Nephron (organoid): ENCODE measurements around the gene DCLK1.

Source experiments
- H3K27ac Mint-ChIP-seq, 3 experiments: 2 replicates each; pipeline ENCODE4 v1.8.0; 2020; ENCODE audit warnings: mixed read lengths in 3 of 3, mild to moderate bottlenecking in 2 of 3, moderate library complexity in 1 of 3
- H3K27me3 Mint-ChIP-seq: 2 replicates; pipeline ENCODE4 v1.8.0; 2021; ENCODE audit warnings: low read depth, mild to moderate bottlenecking, moderate library complexity, mixed read lengths
- H3K36me3 Mint-ChIP-seq: 2 replicates; pipeline ENCODE4 v1.8.0; 2020; ENCODE audit warnings: low read depth, mixed read lengths
- H3K4me1 Mint-ChIP-seq: 2 replicates; pipeline ENCODE4 v1.8.0; 2020; ENCODE audit warnings: mixed read lengths
- H3K4me3 Mint-ChIP-seq, 3 experiments: 2 replicates each; pipeline ENCODE4 v1.8.0; 2020; ENCODE audit warnings: mild to moderate bottlenecking in 3 of 3, mixed read lengths in 3 of 3, moderate library complexity in 2 of 3
- H3K9me3 Mint-ChIP-seq: 2 replicates; pipeline ENCODE4 v1.8.0; 2020; ENCODE audit warnings: mixed read lengths
- TF ChIP-seq, protein P1 (sequence below), 3 experiments: fragments of 200-600 bp; sonication (generic); IDR thresholded peaks; one replicate each; pipeline ENCODE4 v1.5.0; 2021; ENCODE audit warnings: antibody characterized with exemption in 3 of 3; ENCODE audit not compliant: unreplicated experiment in 3 of 3

DCLK1 gene

DNA sequence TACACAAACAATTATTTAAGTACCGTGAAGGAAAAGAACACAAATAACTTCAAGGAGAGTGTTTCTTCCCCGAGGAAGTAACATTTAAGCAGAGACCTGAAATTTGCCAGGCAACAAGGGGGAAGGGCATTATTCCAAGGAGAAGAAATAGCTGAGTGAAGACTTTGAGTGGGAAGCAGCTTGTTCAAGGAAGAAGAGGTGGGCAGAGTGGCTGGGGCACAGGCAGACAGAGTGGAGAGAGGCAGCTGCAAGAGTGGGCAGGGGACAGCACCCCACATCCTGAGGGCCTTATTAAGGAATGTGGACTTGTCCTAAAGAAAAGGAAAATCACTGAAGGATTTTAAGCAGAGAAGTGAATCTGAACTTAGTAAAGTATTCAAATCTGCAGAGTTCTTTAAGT is 4.7 kb upstream of the DCLK1 start:
- Mint-ChIP-seq H3K9me3 (peaks cover 5% of the 10 kb centered on the region), H3K4me1 (peaks cover 19% of the 10 kb centered on the region), H3K27me3 (peaks cover 30% of the 10 kb centered on the region), H3K36me3 (no peaks in the 10 kb centered on the region), H3K27ac (no peak overlapping the region), H3K4me3 (no peak overlapping the region)
- TF ChIP-seq, protein P1, sequence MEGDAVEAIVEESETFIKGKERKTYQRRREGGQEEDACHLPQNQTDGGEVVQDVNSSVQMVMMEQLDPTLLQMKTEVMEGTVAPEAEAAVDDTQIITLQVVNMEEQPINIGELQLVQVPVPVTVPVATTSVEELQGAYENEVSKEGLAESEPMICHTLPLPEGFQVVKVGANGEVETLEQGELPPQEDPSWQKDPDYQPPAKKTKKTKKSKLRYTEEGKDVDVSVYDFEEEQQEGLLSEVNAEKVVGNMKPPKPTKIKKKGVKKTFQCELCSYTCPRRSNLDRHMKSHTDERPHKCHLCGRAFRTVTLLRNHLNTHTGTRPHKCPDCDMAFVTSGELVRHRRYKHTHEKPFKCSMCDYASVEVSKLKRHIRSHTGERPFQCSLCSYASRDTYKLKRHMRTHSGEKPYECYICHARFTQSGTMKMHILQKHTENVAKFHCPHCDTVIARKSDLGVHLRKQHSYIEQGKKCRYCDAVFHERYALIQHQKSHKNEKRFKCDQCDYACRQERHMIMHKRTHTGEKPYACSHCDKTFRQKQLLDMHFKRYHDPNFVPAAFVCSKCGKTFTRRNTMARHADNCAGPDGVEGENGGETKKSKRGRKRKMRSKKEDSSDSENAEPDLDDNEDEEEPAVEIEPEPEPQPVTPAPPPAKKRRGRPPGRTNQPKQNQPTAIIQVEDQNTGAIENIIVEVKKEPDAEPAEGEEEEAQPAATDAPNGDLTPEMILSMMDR (IDR thresholded peaks at IDR 0.05; ENCODE audit: unreplicated experiment in 3 of 3), result no peak

DNA sequence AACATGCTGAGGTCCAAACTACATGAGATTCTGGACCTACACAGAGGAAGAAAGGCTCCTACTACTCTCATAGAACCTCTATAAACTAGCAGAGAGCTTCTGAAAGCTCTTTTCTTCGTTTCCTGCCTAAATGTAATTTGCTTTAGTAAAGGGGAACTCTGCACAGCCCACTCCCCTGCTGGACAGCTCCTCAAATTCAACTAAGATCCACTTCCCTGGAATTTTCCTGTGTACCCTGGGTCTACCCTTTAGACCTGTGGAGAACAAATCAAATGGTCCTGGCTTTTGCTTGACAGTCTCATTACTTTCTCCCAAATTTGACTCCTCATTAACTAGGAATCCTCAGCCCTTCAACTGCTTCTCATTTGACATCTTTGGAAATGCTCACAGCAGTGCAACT is 3.5 kb upstream of the DCLK1 start:
- Mint-ChIP-seq H3K4me1 (peaks cover 28% of the 10 kb centered on the region), H3K4me3 (peak overlapping the region in 1 of 3 experiments; percentile 53), H3K27me3 (peaks cover 37% of the 10 kb centered on the region), H3K9me3 (no peaks in the 10 kb centered on the region), H3K36me3 (no peaks in the 10 kb centered on the region), H3K27ac (no peak overlapping the region)
- TF ChIP-seq, protein P1 (IDR thresholded peaks at IDR 0.05; ENCODE audit: unreplicated experiment in 3 of 3), result no peak

DNA sequence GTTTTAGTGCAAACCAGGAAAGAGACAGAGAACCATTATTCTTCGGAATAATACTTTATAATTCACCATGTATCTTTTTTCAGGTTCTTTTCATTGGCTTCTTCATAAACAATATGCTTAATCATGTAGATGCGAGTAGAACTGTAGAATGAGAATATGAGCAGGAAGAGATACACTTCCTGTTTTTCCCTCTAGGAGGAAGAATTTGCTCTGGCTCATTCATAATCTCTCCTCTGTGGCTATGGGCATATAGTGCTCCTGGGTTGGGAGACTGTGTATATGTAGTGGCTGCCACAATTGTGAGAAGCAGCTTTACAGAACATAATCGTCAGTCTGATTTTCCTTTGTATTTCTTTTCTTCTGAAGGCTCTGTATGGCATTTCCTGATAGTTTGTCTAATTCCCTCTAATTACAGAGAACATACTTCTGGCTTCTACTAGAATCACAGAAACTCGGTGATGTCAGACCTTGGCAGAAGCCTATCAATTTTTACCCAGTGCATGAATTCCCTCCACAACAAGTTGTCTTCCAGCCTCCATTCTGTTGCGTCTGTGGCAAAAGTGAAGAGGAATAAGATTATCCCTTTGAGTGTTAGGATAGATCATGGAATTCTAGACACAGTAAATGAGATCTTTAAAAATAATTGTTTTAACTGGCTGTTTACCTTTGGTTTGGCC is 2.9 kb upstream of the DCLK1 start:
- TF ChIP-seq, protein P1 (IDR thresholded peaks at IDR 0.05; ENCODE audit: unreplicated experiment in 3 of 3), result no peak
- no peaks in the 10 kb centered on the region for H3K36me3 Mint-ChIP-seq
- no peak overlapping the region for H3K27ac Mint-ChIP-seq
- peaks cover 40% of the 10 kb centered on the region for H3K27me3 Mint-ChIP-seq
- peaks cover 29% of the 10 kb centered on the region for H3K4me1 Mint-ChIP-seq
- H3K4me3 Mint-ChIP-seq, result peak overlapping the region in 2 of 3 experiments; percentile 3 to 53
- H3K9me3 Mint-ChIP-seq, result no peaks in the 10 kb centered on the region

DNA sequence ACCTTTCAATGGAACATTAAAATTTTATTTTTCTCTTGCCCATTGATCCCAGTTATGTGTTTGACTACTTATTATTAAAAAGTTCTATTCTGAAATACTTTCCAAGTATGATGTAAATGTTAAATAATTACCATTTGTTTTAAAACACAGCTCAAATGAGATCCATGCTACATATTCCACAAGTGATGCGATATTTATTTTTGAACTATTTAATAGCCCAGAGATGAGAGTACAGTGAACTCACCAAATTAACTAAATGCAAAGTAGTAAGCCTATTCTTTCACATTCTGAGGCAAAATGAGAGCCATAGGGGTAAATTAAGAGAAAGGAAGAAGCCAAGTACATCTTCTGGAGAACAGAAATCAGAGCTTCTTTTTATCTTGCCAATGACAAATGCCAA is 1.2 kb upstream of the DCLK1 start:
- H3K4me1 Mint-ChIP-seq, result peaks cover 46% of the 10 kb centered on the region
- peaks cover 48% of the 10 kb centered on the region for H3K27me3 Mint-ChIP-seq
- H3K4me3 Mint-ChIP-seq, result peak overlapping the region; percentile 74 to 88 (median 83)
- H3K9me3 Mint-ChIP-seq, result no peaks in the 10 kb centered on the region
- H3K27ac Mint-ChIP-seq, result peak overlapping the region in 1 of 3 experiments; percentile 43
- TF ChIP-seq, protein P1 (IDR thresholded peaks at IDR 0.05; ENCODE audit: unreplicated experiment in 3 of 3), result no peak
- no peaks in the 10 kb centered on the region for H3K36me3 Mint-ChIP-seq

DNA sequence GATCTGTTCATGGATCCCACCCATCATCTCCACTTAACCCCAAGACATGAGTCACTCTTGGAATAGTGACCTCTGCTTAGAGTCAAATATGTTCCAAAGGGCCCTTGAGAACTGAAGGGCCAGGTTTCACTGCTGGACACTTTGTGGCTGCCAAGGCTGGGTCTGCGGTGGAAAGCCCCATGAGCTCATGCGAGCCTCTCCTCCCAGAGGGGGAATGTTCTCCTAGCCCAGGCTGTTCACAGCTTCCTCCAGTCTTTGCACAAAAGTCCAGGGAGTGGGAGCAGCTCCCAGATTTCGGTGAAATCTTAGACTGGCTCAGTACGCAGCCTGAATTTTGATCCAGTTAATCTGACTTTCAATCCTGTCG is 732 bp upstream of the DCLK1 start:
- peak overlapping the region in 2 of 3 experiments; percentile 11 to 43 for H3K27ac Mint-ChIP-seq
- H3K9me3 Mint-ChIP-seq, result no peaks in the 10 kb centered on the region
- peaks cover 50% of the 10 kb centered on the region for H3K4me1 Mint-ChIP-seq
- H3K27me3 Mint-ChIP-seq, result peaks cover 48% of the 10 kb centered on the region
- H3K4me3 Mint-ChIP-seq, result peak overlapping the region; percentile 74 to 88 (median 83)
- no peaks in the 10 kb centered on the region for H3K36me3 Mint-ChIP-seq
- TF ChIP-seq, protein P1 (IDR thresholded peaks at IDR 0.05; ENCODE audit: unreplicated experiment in 3 of 3), result no peak
